NB4 (cell line): Measurements from ENCODE around the gene GSTT4.

Experiments
- TF ChIP-seq, protein P1 (sequence below): IDR thresholded peaks from one replicate; pipeline ENCODE4 v1.5.1; 2012; ENCODE audit warnings: low read depth, low read length
- TF ChIP-seq, protein P2 (sequence below): IDR thresholded peaks from 2 replicates; pipeline ENCODE4 v1.6.1; 2011; ENCODE audit warnings: low read depth, low read length

DNA sequence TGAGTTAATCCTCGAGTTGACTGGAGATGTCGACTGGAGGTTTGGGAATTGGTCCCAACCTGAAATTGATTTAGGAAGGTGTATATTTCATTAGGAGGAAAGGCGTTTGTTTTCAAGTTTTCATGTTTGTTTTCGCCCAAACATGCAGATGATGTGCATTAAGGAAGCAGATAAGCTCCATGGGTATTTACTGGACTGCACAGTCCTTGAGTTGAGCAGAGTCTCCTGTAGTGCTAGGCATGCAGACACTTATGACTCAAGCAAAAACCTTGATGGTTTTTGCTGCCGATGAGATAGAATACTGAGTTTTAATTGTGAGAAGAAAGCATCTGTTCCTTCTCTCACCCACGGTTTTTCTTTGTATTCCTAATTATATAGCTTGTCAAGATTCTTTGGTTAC lies 33.8 kb upstream of the GSTT4 start:
- TF ChIP-seq, protein P1, sequence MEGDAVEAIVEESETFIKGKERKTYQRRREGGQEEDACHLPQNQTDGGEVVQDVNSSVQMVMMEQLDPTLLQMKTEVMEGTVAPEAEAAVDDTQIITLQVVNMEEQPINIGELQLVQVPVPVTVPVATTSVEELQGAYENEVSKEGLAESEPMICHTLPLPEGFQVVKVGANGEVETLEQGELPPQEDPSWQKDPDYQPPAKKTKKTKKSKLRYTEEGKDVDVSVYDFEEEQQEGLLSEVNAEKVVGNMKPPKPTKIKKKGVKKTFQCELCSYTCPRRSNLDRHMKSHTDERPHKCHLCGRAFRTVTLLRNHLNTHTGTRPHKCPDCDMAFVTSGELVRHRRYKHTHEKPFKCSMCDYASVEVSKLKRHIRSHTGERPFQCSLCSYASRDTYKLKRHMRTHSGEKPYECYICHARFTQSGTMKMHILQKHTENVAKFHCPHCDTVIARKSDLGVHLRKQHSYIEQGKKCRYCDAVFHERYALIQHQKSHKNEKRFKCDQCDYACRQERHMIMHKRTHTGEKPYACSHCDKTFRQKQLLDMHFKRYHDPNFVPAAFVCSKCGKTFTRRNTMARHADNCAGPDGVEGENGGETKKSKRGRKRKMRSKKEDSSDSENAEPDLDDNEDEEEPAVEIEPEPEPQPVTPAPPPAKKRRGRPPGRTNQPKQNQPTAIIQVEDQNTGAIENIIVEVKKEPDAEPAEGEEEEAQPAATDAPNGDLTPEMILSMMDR: no peak
- TF ChIP-seq, protein P2, sequence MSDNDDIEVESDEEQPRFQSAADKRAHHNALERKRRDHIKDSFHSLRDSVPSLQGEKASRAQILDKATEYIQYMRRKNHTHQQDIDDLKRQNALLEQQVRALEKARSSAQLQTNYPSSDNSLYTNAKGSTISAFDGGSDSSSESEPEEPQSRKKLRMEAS: no peak
